ENCODE measurements around the gene CD27. TPM values are rescaled to one million over a fixed set of nuclear protein-coding genes. Genes with fewer than 3 reads are reported as not detected.

CD27 gene
- total RNA-seq, 2 donors from 2014 or later, result not detected

- Histone ChIP-seq H3K9me3 (no peaks in the 10 kb centered on the region), H3K27ac (no peak overlapping the region), H3K4me3 (no peak overlapping the region), H3K36me3 (replicated peaks in 1 of 2; ENCODE audit: insufficient read depth in 1 of 2, low read depth in 2 of 2) (no peaks in the 10 kb centered on the region), H3K27me3 (no peaks in the 10 kb centered on the region), H3K4me1 (no peaks in the 10 kb centered on the region)
- DNase-seq, result no peak
- TF ChIP-seq POLR2A (IDR thresholded peaks at IDR 0.05), result no peak
- TF ChIP-seq, protein P1, sequence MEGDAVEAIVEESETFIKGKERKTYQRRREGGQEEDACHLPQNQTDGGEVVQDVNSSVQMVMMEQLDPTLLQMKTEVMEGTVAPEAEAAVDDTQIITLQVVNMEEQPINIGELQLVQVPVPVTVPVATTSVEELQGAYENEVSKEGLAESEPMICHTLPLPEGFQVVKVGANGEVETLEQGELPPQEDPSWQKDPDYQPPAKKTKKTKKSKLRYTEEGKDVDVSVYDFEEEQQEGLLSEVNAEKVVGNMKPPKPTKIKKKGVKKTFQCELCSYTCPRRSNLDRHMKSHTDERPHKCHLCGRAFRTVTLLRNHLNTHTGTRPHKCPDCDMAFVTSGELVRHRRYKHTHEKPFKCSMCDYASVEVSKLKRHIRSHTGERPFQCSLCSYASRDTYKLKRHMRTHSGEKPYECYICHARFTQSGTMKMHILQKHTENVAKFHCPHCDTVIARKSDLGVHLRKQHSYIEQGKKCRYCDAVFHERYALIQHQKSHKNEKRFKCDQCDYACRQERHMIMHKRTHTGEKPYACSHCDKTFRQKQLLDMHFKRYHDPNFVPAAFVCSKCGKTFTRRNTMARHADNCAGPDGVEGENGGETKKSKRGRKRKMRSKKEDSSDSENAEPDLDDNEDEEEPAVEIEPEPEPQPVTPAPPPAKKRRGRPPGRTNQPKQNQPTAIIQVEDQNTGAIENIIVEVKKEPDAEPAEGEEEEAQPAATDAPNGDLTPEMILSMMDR (IDR thresholded peaks at IDR 0.05), result no peak
- ATAC-seq, result no peak
- 74% methylated on average over 4 of the region's 4 CpGs for WGBS, 2 donors
- intact Hi-C loops (cut with DNase I), result no loop called here
These were observed 724 bp upstream of the CD27 start for GRCh38 chr12:6444031-6444430.

GRCh38 chr12:6450091-6450868, 5.5 kb downstream of the CD27 start:
- TF ChIP-seq, protein P1 (IDR thresholded peaks at IDR 0.05), result no peak
- no peak for TF ChIP-seq POLR2A (IDR thresholded peaks at IDR 0.05)
- intact Hi-C loops (cut with DNase I), result no loop called here
- H3K27me3 ChIP-seq, result no peaks in the 10 kb centered on the region
- WGBS, 2 donors, result 79 to 80% methylated on average over 16 of the region's 16 CpGs
- no peak overlapping the region for H3K4me3 ChIP-seq
- no peak for DNase-seq
- H3K4me1 ChIP-seq, result peaks cover 28% of the 10 kb centered on the region
- peaks cover 0 to 3% of the 10 kb centered on the region in 2 donors for H3K36me3 ChIP-seq (replicated peaks in 1 of 2; ENCODE audit: insufficient read depth in 1 of 2, low read depth in 2 of 2)
- no peak for ATAC-seq
- no peaks in the 10 kb centered on the region for H3K9me3 ChIP-seq
- H3K27ac ChIP-seq, result peak overlapping the region in 1 of 4 donors; percentile 96

GRCh38 chr12:6450869-6451347, 6.2 kb downstream of the CD27 start:
- Histone ChIP-seq H3K4me3 (peak overlapping the region; percentile 24 to 49), H3K9me3 (no peaks in the 10 kb centered on the region), H3K27ac (peak overlapping the region; percentile 92 to 96 (median 94)), H3K27me3 (no peaks in the 10 kb centered on the region), H3K4me1 (peaks cover 28% of the 10 kb centered on the region), H3K36me3 (replicated peaks in 1 of 2; ENCODE audit: insufficient read depth in 1 of 2, low read depth in 2 of 2) (peaks cover 0 to 3% of the 10 kb centered on the region in 2 donors)
- no peak for ATAC-seq
- WGBS, 2 donors, result 23 to 24% methylated on average over 11 of the region's 11 CpGs
- intact Hi-C loops (cut with DNase I), result no loop called here
- TF ChIP-seq, protein P1 (IDR thresholded peaks at IDR 0.05), result no peak
- TF ChIP-seq POLR2A (IDR thresholded peaks at IDR 0.05), result no peak
- peak in 2 of 4 donors; percentile 24 to 28 for DNase-seq

DNA sequence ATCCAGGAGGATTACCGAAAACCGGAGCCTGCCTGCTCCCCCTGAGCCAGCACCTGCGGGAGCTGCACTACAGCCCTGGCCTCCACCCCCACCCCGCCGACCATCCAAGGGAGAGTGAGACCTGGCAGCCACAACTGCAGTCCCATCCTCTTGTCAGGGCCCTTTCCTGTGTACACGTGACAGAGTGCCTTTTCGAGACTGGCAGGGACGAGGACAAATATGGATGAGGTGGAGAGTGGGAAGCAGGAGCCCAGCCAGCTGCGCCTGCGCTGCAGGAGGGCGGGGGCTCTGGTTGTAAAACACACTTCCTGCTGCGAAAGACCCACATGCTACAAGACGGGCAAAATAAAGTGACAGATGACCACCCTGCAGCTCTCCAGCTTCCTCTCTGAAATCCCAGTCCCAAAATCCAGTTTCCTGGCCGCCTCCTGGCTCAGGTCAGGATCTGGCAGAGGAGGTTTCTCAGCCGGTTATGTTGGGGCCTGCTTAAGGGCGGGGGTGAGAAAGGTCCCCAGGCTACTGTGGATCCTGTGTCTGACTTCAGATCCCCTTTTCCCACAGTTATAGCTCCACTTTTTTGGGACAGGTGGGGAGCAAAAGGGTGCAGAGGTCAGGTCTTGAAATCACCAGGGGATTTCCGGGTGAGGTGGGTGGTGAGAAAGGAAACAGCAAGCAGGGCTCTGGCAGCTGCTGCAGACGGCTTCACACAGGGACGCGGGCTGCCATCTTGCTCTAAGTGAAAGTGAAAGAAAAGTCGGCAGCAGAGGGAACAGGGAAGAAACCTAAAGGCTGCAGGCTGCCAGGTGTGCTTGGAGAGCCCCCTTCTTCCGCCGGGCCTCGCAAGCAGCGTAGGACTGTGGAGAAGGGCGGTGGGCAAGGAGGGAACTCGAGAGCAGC, 6.8 kb downstream of the CD27 start, which contains the start of gene TAPBPL:
TSS of gene TAPBPL (plus strand) at position 695 of the 897 bp plus-strand sequence. CDS start 207 bp downstream, outside the sequence.
- intact Hi-C loops (cut with DNase I), result no loop called here
- DNase-seq, result peak; percentile 81 to 90 (median 86)
- Histone ChIP-seq H3K27ac (peak within 1 kb of the TSS; percentile 92 to 96 (median 94)), H3K36me3 (replicated peaks in 1 of 2; ENCODE audit: insufficient read depth in 1 of 2, low read depth in 2 of 2) (peaks cover 0 to 3% of the 10 kb centered on the region in 2 donors), H3K9me3 (no peaks in the 10 kb centered on the region), H3K4me3 (peak within 1 kb of the TSS; percentile 48 to 49), H3K4me1 (peaks cover 28% of the 10 kb centered on the region), H3K27me3 (no peaks in the 10 kb centered on the region)
- peak; percentile 58 to 87 (median 85) for TF ChIP-seq POLR2A (IDR thresholded peaks at IDR 0.05)
- TF ChIP-seq, protein P1 (IDR thresholded peaks at IDR 0.05), result peak in 1 of 7 experiments; percentile 18
- ATAC-seq, result peak; percentile 88
- WGBS, 2 donors, result 0 to 1% methylated on average over 26 to 27 of the region's 27 CpGs

Measured in body of pancreas (tissue), 4 donors.